GM12878 (cell line): ENCODE measurements around the gene ZNRF3. TPM values are rescaled to one million over a fixed set of nuclear protein-coding genes. Genes with fewer than 3 reads are reported as not detected.

ENCODE experiments used
- ATAC-seq: fragments of 200-7000 bp; cut with Tn5 transposase; 3 replicates; pipeline ENCODE4 v1.9.1; 2020; ENCODE audit warnings: mild to moderate bottlenecking, moderate library complexity
- BruUV-seq: library from RNA; stranded (reverse); fragments of 400-500 nt; replicated peaks from 2 replicates; lab custom pipeline; 2021; lab: Mats Ljungman, UMichigan
- CTCF ChIA-PET: fragments of 300-600 bp; sonication (Branson Sonifier 250); formaldehyde crosslinking; extraction: SDS; loops from one replicate; lab custom pipeline; 2021; ENCODE audit warnings: inconsistent platforms; lab: Yijun Ruan, JAX
- POLR2A ChIA-PET: fragments of 350-600 bp; formaldehyde crosslinking; extraction: SDS; loops from one replicate; lab custom pipeline; 2021; ENCODE audit warnings: inconsistent platforms; lab: Charles Lee
- RAD21 ChIA-PET: fragments of 300-600 bp; sonication (Branson Sonifier 250); formaldehyde crosslinking; loops from one replicate; lab custom pipeline; 2023; ENCODE audit warnings: antibody characterized with exemption; ENCODE audit not compliant: unreplicated experiment; lab: Charles Lee
- SMC1A ChIA-PET: fragments of 300-600 bp; sonication (Branson Sonifier 250); formaldehyde crosslinking; loops from one replicate; lab custom pipeline; 2023; ENCODE audit not compliant: unreplicated experiment, uncharacterized antibody; lab: Charles Lee
- DNase-seq: peaks from one replicate; pipeline ENCODE4 v3.0.0-alpha.2; 2011; ENCODE audit warnings: low read depth, low spot score
- FAIRE-seq: peaks from 3 replicates; lab custom pipeline; 2011; peaks lifted over from hg19 to GRCh38; lab: Jason Lieb, UNC
- H2AFZ ChIP-seq: 2 replicates; pipeline ENCODE4 v1.6.0; 2011; ENCODE audit warnings: low read depth, low read length, control low read depth; ENCODE audit not compliant: control insufficient read depth
- H3K27ac ChIP-seq: 2 replicates; pipeline ENCODE4 v1.5.1; 2011; ENCODE audit warnings: control low read depth; ENCODE audit not compliant: control insufficient read depth, insufficient read depth
- H3K27me3 ChIP-seq, 2 experiments: replicated peaks in 1 of 2; 2 replicates each; pipeline versions ENCODE4 v1.6.0 to v1.6.1; 2011; ENCODE audit warnings: low read length in 1 of 2; ENCODE audit not compliant: control insufficient read depth in 2 of 2, insufficient read depth in 2 of 2
- H3K36me3 ChIP-seq, 2 experiments: 2 replicates each; pipeline ENCODE4 v1.5.1; 2011; ENCODE audit warnings: low read length in 1 of 2; ENCODE audit not compliant: control insufficient read depth in 2 of 2, insufficient read depth in 2 of 2
- H3K4me1 ChIP-seq: 2 replicates; pipeline ENCODE4 v1.6.1; 2011; ENCODE audit warnings: mild to moderate bottlenecking, low read length, moderate library complexity, mixed read lengths; ENCODE audit not compliant: control insufficient read depth, insufficient read depth
- H3K4me2 ChIP-seq: 2 replicates; pipeline ENCODE4 v1.6.0; 2011; ENCODE audit warnings: control low read depth; ENCODE audit not compliant: control insufficient read depth, insufficient read depth
- H3K4me3 ChIP-seq: fragments of 200-600 bp; sonication (generic); 2 replicates; pipeline ENCODE4 v1.5.1; 2016
- H3K79me2 ChIP-seq: 2 replicates; pipeline ENCODE4 v1.6.0; 2011; ENCODE audit warnings: low read length; ENCODE audit not compliant: control insufficient read depth, insufficient read depth
- H3K9ac ChIP-seq: 2 replicates; pipeline ENCODE4 v1.8.0; 2011; ENCODE audit warnings: low read length, control low read depth, mixed read lengths; ENCODE audit not compliant: control insufficient read depth, insufficient read depth
- H3K9me3 ChIP-seq: replicated peaks from 3 replicates; pipeline ENCODE4 v1.5.1; 2011; ENCODE audit warnings: mild to moderate bottlenecking, low read length; ENCODE audit not compliant: control insufficient read depth, insufficient read depth
- H4K20me1 ChIP-seq: 2 replicates; pipeline ENCODE4 v1.6.0; 2011; ENCODE audit not compliant: control insufficient read depth, insufficient read depth
- CREM ChIP-seq: IDR thresholded peaks from 2 replicates; pipeline ENCODE4 v1.6.1; 2014; ENCODE audit warnings: antibody characterized with exemption, low read depth
- IKZF2 ChIP-seq, 2 experiments: fragments of 450-650 bp; IDR thresholded peaks; 2 replicates each; pipeline ENCODE4 v1.6.1; 2017; ENCODE audit warnings: mild to moderate bottlenecking in 2 of 2, moderate library complexity in 2 of 2
- MTA2 ChIP-seq: fragments of 450-650 bp; IDR thresholded peaks from 2 replicates; pipeline ENCODE4 v1.6.1; 2016; ENCODE audit warnings: low read depth, mild to moderate bottlenecking, moderate library complexity
- NR2F1 ChIP-seq: fragments of 450-650 bp; conservative IDR thresholded peaks from 2 replicates; pipeline ENCODE4 v1.6.1; 2017; ENCODE audit warnings: mild to moderate bottlenecking
- POU2F2 ChIP-seq: IDR thresholded peaks from 3 replicates; pipeline ENCODE4 v1.6.1; 2011; ENCODE audit warnings: low read depth, mild to moderate bottlenecking, low read length, borderline replicate concordance
- WGBS: methylation state at CpG from one replicate; pipeline ENCODE4 v1.1.6; 2016; ENCODE audit warnings: low lambda C conversion rate; ENCODE audit not compliant: insufficient replicate concordance, insufficient coverage; ENCODE audit errors: missing lambda C conversion rate; 5-methylcytosine and 5-hydroxymethylcytosine counted together
- in situ Hi-C: fragments of 300-500 bp; cut with MboI; formaldehyde crosslinking; loops from 9 replicates; pipeline ENCODE4 v1.14.3; 2018; ENCODE audit warnings: mixed read lengths
- intact Hi-C: fragments of 100-400 bp; cut with micrococcal nuclease; formaldehyde crosslinking; loops from one replicate; pipeline ENCODE4 v1.14.2; 2022; ENCODE audit not compliant: unreplicated experiment
- polyA plus RNA-seq, 11 experiments: library from polyadenylated mRNA; depleted of rRNA in 4 of 11; unstranded in 6 of 11; stranded (reverse) in 5 of 11; fragments of >200 nt; fragmentation: Nextera tagmentation in 4 of 11; fragmentation: Illumina TruSeq in 1 of 11; extraction: Ambion mirVana in 4 of 11; extraction: Trizol in 1 of 11; gene quantifications; 1 replicate in 1 of 11; 2 replicates in 10 of 11; pipeline versions ENCODE4 v1.2.1 to v1.2.3, GENCODE V29; 2011 to 2016; ENCODE audit warnings: inconsistent platforms in 2 of 11, missing spikeins in 2 of 11, low read depth in 1 of 11
- total RNA-seq, 4 experiments: library from RNA; depleted of rRNA in 3 of 4; stranded (reverse); fragments of >200 nt in 3 of 4; fragmentation: Illumina TruSeq in 1 of 4; extraction: Trizol in 1 of 4; gene quantifications; 2 replicates each; pipeline versions ENCODE4 v1.2.1 to v1.2.3, GENCODE V29; 2013 to 2021
- TF ChIP-seq, protein P1 (sequence below): IDR thresholded peaks from 2 replicates; pipeline ENCODE4 v1.6.1; 2011; ENCODE audit warnings: borderline replicate concordance, low read depth, mild to moderate bottlenecking, moderate library complexity, low read length; ENCODE audit not compliant: insufficient read depth, poor library complexity, severe bottlenecking
- TF ChIP-seq, protein P2 (sequence below): fragments of 450-650 bp; IDR thresholded peaks from 2 replicates; pipeline ENCODE4 v1.6.1; 2017; ENCODE audit warnings: low read depth, mild to moderate bottlenecking, moderate library complexity
- TF ChIP-seq, protein P3 (sequence below): fragments of 450-650 bp; formaldehyde crosslinking; IDR thresholded peaks from 2 replicates; pipeline ENCODE4 v1.5.0; 2022; ENCODE audit warnings: mild to moderate bottlenecking, missing genetic modification characterization

Gene ZNRF3
- total and polyA plus RNA-seq, 10 of the 15 experiments (the other 5 are each of a cell fraction or from before 2014, with no cell fraction given): 0.05 to 2.4 (median 0.46) TPM

DNA sequence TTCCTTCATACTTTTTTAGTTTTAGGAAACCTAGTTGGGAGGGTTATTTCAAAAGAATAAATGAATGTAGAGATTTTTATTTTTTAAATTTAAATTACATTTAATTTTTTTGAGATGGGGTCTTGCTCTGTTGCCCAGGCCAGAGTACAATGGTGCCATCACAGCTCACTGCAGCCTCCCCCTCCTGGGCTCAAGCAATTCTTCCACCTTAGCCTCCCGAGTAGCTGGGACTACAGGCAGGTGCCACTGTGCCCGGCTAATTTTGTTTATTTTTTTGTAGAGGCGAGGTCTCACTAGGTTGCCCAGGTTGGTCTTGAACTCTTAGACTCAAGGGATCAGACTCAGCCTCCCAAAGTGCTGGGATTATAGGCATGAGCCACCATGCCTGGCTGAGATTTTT, 32.6 kb downstream of the ZNRF3 start (continued):
- TF ChIP-seq, protein P1, sequence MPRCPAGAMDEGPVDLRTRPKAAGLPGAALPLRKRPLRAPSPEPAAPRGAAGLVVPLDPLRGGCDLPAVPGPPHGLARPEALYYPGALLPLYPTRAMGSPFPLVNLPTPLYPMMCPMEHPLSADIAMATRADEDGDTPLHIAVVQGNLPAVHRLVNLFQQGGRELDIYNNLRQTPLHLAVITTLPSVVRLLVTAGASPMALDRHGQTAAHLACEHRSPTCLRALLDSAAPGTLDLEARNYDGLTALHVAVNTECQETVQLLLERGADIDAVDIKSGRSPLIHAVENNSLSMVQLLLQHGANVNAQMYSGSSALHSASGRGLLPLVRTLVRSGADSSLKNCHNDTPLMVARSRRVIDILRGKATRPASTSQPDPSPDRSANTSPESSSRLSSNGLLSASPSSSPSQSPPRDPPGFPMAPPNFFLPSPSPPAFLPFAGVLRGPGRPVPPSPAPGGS: no peak
- no peak for TF ChIP-seq POU2F2

DNA sequence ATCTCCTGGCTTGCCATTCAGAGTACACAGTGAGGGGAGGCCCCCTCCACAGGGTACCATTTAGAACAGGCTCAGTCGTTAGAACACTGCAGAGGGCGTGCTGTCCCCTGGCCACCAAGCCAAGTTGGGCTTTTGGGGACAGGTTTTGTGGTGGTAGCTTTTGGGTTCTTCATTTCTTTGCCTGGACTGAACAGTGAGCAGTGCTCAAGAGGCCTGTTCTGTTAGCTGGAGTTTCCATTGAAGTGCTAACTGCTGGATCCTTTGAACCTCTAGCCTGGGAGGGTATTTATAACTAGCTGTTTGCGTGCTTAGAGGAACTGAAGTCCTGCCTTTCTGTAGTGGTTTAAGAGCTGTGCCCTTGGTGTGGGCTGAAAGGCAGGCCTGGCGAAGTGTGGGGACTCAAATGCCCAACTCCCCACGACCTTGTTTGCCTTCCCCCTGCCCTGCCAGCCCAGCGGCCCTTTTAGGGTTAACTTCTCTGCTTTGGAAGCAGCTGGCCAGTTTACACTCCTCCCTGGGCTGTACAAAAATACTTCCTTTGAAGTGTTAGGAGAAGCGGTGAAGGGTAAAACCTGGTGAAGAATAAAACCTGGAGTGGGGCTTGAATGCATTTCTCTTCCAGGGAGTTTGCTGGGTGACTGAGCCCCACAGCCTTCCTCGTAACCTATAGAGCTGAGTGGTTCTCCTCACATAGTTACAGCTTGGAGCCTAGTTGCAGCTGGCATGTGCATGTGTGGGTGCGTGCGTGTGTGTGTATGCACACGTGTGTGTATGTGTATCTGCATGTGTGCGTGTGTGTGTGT, 34.6 kb downstream of the ZNRF3 start:
- peak; percentile 27 for ATAC-seq
- POLR2A ChIA-PET: interaction anchor here (0.5 to 2.8 kb wide), 12 partner anchors 9 to 123 kb away, joined by 3 to 16 read pairs (median 6); partner anchors contain the start of gene ZNRF3
- no peaks in the 10 kb centered on the region for H4K20me1 ChIP-seq
- no peak overlapping the region for H2AFZ ChIP-seq
- no peaks in the 10 kb centered on the region for H3K36me3 ChIP-seq
- BruUV-seq: no TSS peak
- TF ChIP-seq CREM: no peak
- TF ChIP-seq, protein P2, sequence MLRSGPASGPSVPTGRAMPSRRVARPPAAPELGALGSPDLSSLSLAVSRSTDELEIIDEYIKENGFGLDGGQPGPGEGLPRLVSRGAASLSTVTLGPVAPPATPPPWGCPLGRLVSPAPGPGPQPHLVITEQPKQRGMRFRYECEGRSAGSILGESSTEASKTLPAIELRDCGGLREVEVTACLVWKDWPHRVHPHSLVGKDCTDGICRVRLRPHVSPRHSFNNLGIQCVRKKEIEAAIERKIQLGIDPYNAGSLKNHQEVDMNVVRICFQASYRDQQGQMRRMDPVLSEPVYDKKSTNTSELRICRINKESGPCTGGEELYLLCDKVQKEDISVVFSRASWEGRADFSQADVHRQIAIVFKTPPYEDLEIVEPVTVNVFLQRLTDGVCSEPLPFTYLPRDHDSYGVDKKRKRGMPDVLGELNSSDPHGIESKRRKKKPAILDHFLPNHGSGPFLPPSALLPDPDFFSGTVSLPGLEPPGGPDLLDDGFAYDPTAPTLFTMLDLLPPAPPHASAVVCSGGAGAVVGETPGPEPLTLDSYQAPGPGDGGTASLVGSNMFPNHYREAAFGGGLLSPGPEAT: peak; percentile 35; the same call in 1 of the 2 replicates
- TF ChIP-seq, protein P3, sequence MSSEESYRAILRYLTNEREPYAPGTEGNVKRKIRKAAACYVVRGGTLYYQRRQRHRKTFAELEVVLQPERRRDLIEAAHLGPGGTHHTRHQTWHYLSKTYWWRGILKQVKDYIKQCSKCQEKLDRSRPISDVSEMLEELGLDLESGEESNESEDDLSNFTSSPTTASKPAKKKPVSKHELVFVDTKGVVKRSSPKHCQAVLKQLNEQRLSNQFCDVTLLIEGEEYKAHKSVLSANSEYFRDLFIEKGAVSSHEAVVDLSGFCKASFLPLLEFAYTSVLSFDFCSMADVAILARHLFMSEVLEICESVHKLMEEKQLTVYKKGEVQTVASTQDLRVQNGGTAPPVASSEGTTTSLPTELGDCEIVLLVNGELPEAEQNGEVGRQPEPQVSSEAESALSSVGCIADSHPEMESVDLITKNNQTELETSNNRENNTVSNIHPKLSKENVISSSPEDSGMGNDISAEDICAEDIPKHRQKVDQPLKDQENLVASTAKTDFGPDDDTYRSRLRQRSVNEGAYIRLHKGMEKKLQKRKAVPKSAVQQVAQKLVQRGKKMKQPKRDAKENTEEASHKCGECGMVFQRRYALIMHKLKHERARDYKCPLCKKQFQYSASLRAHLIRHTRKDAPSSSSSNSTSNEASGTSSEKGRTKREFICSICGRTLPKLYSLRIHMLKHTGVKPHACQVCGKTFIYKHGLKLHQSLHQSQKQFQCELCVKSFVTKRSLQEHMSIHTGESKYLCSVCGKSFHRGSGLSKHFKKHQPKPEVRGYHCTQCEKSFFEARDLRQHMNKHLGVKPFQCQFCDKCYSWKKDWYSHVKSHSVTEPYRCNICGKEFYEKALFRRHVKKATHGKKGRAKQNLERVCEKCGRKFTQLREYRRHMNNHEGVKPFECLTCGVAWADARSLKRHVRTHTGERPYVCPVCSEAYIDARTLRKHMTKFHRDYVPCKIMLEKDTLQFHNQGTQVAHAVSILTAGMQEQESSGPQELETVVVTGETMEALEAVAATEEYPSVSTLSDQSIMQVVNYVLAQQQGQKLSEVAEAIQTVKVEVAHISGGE (CRISPR knock-in tag): no peak
- TF ChIP-seq NR2F1: peak; percentile 13; the same call in 1 of the 2 replicates
- peak in 1 of 2 experiments; percentile 13; a peak in 2 of 4 replicates for TF ChIP-seq IKZF2 (IDR thresholded peaks at IDR 0.05)
- 0 out of 2 replicates have a peak, but pooled peaks have one; percentile 9 for TF ChIP-seq MTA2
- TF ChIP-seq, all 136 proteins: peak for 4
- ChIA-PET RAD21 (interaction anchor here (0.6 to 6.6 kb wide), 24 partner anchors 10 to 176 kb away, joined by 3 to 84 read pairs (median 4); partner anchors contain the start of genes CHEK2, HSCB and ZNRF3), SMC1A (interaction anchor here (0.5 to 6.5 kb wide), 39 partner anchors 9 to 259 kb away, joined by 3 to 117 read pairs (median 6); no protein-coding TSS in a partner anchor), CTCF (interaction anchor here (0.7 to 9.5 kb wide), 22 partner anchors 9 to 122 kb away, joined by 3 to 87 read pairs (median 4); no protein-coding TSS in a partner anchor)
- no peak overlapping the region for H3K4me3 ChIP-seq
- H3K27me3 ChIP-seq: no peaks in the 10 kb centered on the region; a peak in 1 of 4 replicates
- in situ Hi-C loops: no loop called here
- H3K9ac ChIP-seq: no peak overlapping the region
- no peak overlapping the region for H3K27ac ChIP-seq
- WGBS: 40% methylated on average over 12 of the region's 12 CpGs
- FAIRE-seq (no peak), DNase-seq (no peak)
- H3K4me1 ChIP-seq: peaks cover 8% of the 10 kb centered on the region
- no peaks in the 10 kb centered on the region for H3K9me3 ChIP-seq
- intact Hi-C loops: no loop called here
- H3K4me2 ChIP-seq: no peak overlapping the region
- no peaks in the 10 kb centered on the region for H3K79me2 ChIP-seq
